ENCODE data around the gene NUP210L.

Gene NUP210L

GRCh38 chr1:154171223-154171583 lies 16.3 kb upstream of the NUP210L start:
- H3K27ac ChIP-seq (ENCODE audit: low read depth, low read length), result no peak overlapping the region
- H3K9ac ChIP-seq (ENCODE audit: low read depth in 1 of 2, low read length in 2 of 2), result no peak overlapping the region
- peaks cover 7 to 8% of the 10 kb centered on the region in 2 donors for H3K4me1 ChIP-seq (ENCODE audit: control insufficient read depth in 1 of 2, insufficient read depth in 2 of 2, low read length in 2 of 2)
- H3K4me3 ChIP-seq (ENCODE audit: low read depth in 1 of 2, low read length in 2 of 2), result no peak overlapping the region
- peaks cover 68 to 93% of the 10 kb centered on the region in 2 donors for H3K36me3 ChIP-seq (ENCODE audit: control insufficient read depth in 1 of 2, insufficient read depth in 2 of 2, low read length in 2 of 2)
- H3K27me3 ChIP-seq (ENCODE audit: control insufficient read depth in 1 of 2, insufficient read depth in 2 of 2, low read length in 2 of 2), result no peaks in the 10 kb centered on the region
- no peaks in the 10 kb centered on the region for H3K9me3 ChIP-seq (ENCODE audit: control insufficient read depth in 1 of 2, low read length in 2 of 2)

- peaks cover 66 to 94% of the 10 kb centered on the region in 2 donors for H3K36me3 ChIP-seq (ENCODE audit: control insufficient read depth in 1 of 2, insufficient read depth in 2 of 2, low read length in 2 of 2)
- peaks cover 2 to 3% of the 10 kb centered on the region in 2 donors for H3K4me1 ChIP-seq (ENCODE audit: control insufficient read depth in 1 of 2, insufficient read depth in 2 of 2, low read length in 2 of 2)
- no peaks in the 10 kb centered on the region for H3K27me3 ChIP-seq (ENCODE audit: control insufficient read depth in 1 of 2, insufficient read depth in 2 of 2, low read length in 2 of 2)
- H3K27ac ChIP-seq (ENCODE audit: low read depth, low read length), result no peak overlapping the region
- H3K9ac ChIP-seq (ENCODE audit: low read depth in 1 of 2, low read length in 2 of 2), result no peak overlapping the region
- H3K4me3 ChIP-seq (ENCODE audit: low read depth in 1 of 2, low read length in 2 of 2), result no peak overlapping the region
- no peaks in the 10 kb centered on the region for H3K9me3 ChIP-seq (ENCODE audit: control insufficient read depth in 1 of 2, low read length in 2 of 2)
Measured at GRCh38 chr1:154170547-154171222, 15.8 kb upstream of the NUP210L start.

- Histone ChIP-seq H3K36me3 (ENCODE audit: control insufficient read depth in 1 of 2, insufficient read depth in 2 of 2, low read length in 2 of 2) (peaks cover 76 to 99% of the 10 kb centered on the region in 2 donors), H3K27me3 (ENCODE audit: control insufficient read depth in 1 of 2, insufficient read depth in 2 of 2, low read length in 2 of 2) (no peaks in the 10 kb centered on the region), H3K27ac (ENCODE audit: low read depth, low read length) (no peak overlapping the region), H3K9ac (ENCODE audit: low read depth in 1 of 2, low read length in 2 of 2) (no peak overlapping the region), H3K9me3 (ENCODE audit: control insufficient read depth in 1 of 2, low read length in 2 of 2) (no peaks in the 10 kb centered on the region), H3K4me1 (ENCODE audit: control insufficient read depth in 1 of 2, insufficient read depth in 2 of 2, low read length in 2 of 2) (no peaks in the 10 kb centered on the region), H3K4me3 (ENCODE audit: low read depth in 1 of 2, low read length in 2 of 2) (no peak overlapping the region)
Measured at GRCh38 chr1:154167461-154167860, 12.6 kb upstream of the NUP210L start.

GRCh38 chr1:154166207-154166606 lies 11.3 kb upstream of the NUP210L start:
- Histone ChIP-seq H3K9me3 (ENCODE audit: control insufficient read depth in 1 of 2, low read length in 2 of 2) (no peaks in the 10 kb centered on the region), H3K9ac (ENCODE audit: low read depth in 1 of 2, low read length in 2 of 2) (no peak overlapping the region), H3K27me3 (ENCODE audit: control insufficient read depth in 1 of 2, insufficient read depth in 2 of 2, low read length in 2 of 2) (no peaks in the 10 kb centered on the region), H3K4me1 (ENCODE audit: control insufficient read depth in 1 of 2, insufficient read depth in 2 of 2, low read length in 2 of 2) (no peaks in the 10 kb centered on the region), H3K27ac (ENCODE audit: low read depth, low read length) (no peak overlapping the region), H3K4me3 (ENCODE audit: low read depth in 1 of 2, low read length in 2 of 2) (no peak overlapping the region), H3K36me3 (ENCODE audit: control insufficient read depth in 1 of 2, insufficient read depth in 2 of 2, low read length in 2 of 2) (peaks cover 65 to 96% of the 10 kb centered on the region in 2 donors)

- Histone ChIP-seq H3K4me1 (ENCODE audit: control insufficient read depth in 1 of 2, insufficient read depth in 2 of 2, low read length in 2 of 2) (peaks cover 10 to 21% of the 10 kb centered on the region in 2 donors), H3K9ac (ENCODE audit: low read depth in 1 of 2, low read length in 2 of 2) (no peak overlapping the region), H3K4me3 (ENCODE audit: low read depth in 1 of 2, low read length in 2 of 2) (no peak overlapping the region), H3K27ac (ENCODE audit: low read depth, low read length) (no peak overlapping the region), H3K27me3 (ENCODE audit: control insufficient read depth in 1 of 2, insufficient read depth in 2 of 2, low read length in 2 of 2) (no peaks in the 10 kb centered on the region), H3K36me3 (ENCODE audit: control insufficient read depth in 1 of 2, insufficient read depth in 2 of 2, low read length in 2 of 2) (peaks cover 28 to 84% of the 10 kb centered on the region in 2 donors), H3K9me3 (ENCODE audit: control insufficient read depth in 1 of 2, low read length in 2 of 2) (no peaks in the 10 kb centered on the region)
Measured at GRCh38 chr1:154159554-154159953, 4.7 kb upstream of the NUP210L start.

- Histone ChIP-seq H3K36me3 (ENCODE audit: control insufficient read depth in 1 of 2, insufficient read depth in 2 of 2, low read length in 2 of 2) (peaks cover 20 to 75% of the 10 kb centered on the region in 2 donors), H3K4me3 (ENCODE audit: low read depth in 1 of 2, low read length in 2 of 2) (no peak overlapping the region), H3K27me3 (ENCODE audit: control insufficient read depth in 1 of 2, insufficient read depth in 2 of 2, low read length in 2 of 2) (no peaks in the 10 kb centered on the region), H3K9me3 (ENCODE audit: control insufficient read depth in 1 of 2, low read length in 2 of 2) (no peaks in the 10 kb centered on the region), H3K9ac (ENCODE audit: low read depth in 1 of 2, low read length in 2 of 2) (no peak overlapping the region), H3K27ac (ENCODE audit: low read depth, low read length) (no peak overlapping the region), H3K4me1 (ENCODE audit: control insufficient read depth in 1 of 2, insufficient read depth in 2 of 2, low read length in 2 of 2) (peaks cover 10 to 21% of the 10 kb centered on the region in 2 donors)
Measured at GRCh38 chr1:154158307-154159125, 3.6 kb upstream of the NUP210L start.

- no peak overlapping the region for H3K9ac ChIP-seq (ENCODE audit: low read depth in 1 of 2, low read length in 2 of 2)
- peaks cover 10 to 21% of the 10 kb centered on the region in 2 donors for H3K4me1 ChIP-seq (ENCODE audit: control insufficient read depth in 1 of 2, insufficient read depth in 2 of 2, low read length in 2 of 2)
- peaks cover 16 to 68% of the 10 kb centered on the region in 2 donors for H3K36me3 ChIP-seq (ENCODE audit: control insufficient read depth in 1 of 2, insufficient read depth in 2 of 2, low read length in 2 of 2)
- no peaks in the 10 kb centered on the region for H3K9me3 ChIP-seq (ENCODE audit: control insufficient read depth in 1 of 2, low read length in 2 of 2)
- H3K27me3 ChIP-seq (ENCODE audit: control insufficient read depth in 1 of 2, insufficient read depth in 2 of 2, low read length in 2 of 2), result no peaks in the 10 kb centered on the region
- no peak overlapping the region for H3K4me3 ChIP-seq (ENCODE audit: low read depth in 1 of 2, low read length in 2 of 2)
- peak overlapping the region; percentile 11 for H3K27ac ChIP-seq (ENCODE audit: low read depth, low read length)
Measured at GRCh38 chr1:154157520-154158306, 2.8 kb upstream of the NUP210L start.

- H3K4me3 ChIP-seq (ENCODE audit: low read depth in 1 of 2, low read length in 2 of 2), result no peak overlapping the region
- peak overlapping the region; percentile 64 for H3K27ac ChIP-seq (ENCODE audit: low read depth, low read length)
- no peaks in the 10 kb centered on the region for H3K9me3 ChIP-seq (ENCODE audit: control insufficient read depth in 1 of 2, low read length in 2 of 2)
- peaks cover 5 to 48% of the 10 kb centered on the region in 2 donors for H3K36me3 ChIP-seq (ENCODE audit: control insufficient read depth in 1 of 2, insufficient read depth in 2 of 2, low read length in 2 of 2)
- peaks cover 10 to 21% of the 10 kb centered on the region in 2 donors for H3K4me1 ChIP-seq (ENCODE audit: control insufficient read depth in 1 of 2, insufficient read depth in 2 of 2, low read length in 2 of 2)
- H3K9ac ChIP-seq (ENCODE audit: low read depth in 1 of 2, low read length in 2 of 2), result no peak overlapping the region
- H3K27me3 ChIP-seq (ENCODE audit: control insufficient read depth in 1 of 2, insufficient read depth in 2 of 2, low read length in 2 of 2), result no peaks in the 10 kb centered on the region
Measured at GRCh38 chr1:154155251-154155650, 378 bp upstream of the NUP210L start.

- Histone ChIP-seq H3K9ac (ENCODE audit: low read depth in 1 of 2, low read length in 2 of 2) (no peak overlapping the region), H3K36me3 (ENCODE audit: control insufficient read depth in 1 of 2, insufficient read depth in 2 of 2, low read length in 2 of 2) (peaks cover 3 to 36% of the 10 kb centered on the region in 2 donors), H3K27me3 (ENCODE audit: control insufficient read depth in 1 of 2, insufficient read depth in 2 of 2, low read length in 2 of 2) (no peaks in the 10 kb centered on the region), H3K4me1 (ENCODE audit: control insufficient read depth in 1 of 2, insufficient read depth in 2 of 2, low read length in 2 of 2) (peaks cover 10 to 17% of the 10 kb centered on the region in 2 donors), H3K4me3 (ENCODE audit: low read depth in 1 of 2, low read length in 2 of 2) (no peak overlapping the region), H3K27ac (ENCODE audit: low read depth, low read length) (no peak overlapping the region), H3K9me3 (ENCODE audit: control insufficient read depth in 1 of 2, low read length in 2 of 2) (no peaks in the 10 kb centered on the region)
Measured at GRCh38 chr1:154154053-154154452, 820 bp downstream of the NUP210L start.

- Histone ChIP-seq H3K9ac (ENCODE audit: low read depth in 1 of 2, low read length in 2 of 2) (no peak overlapping the region), H3K9me3 (ENCODE audit: control insufficient read depth in 1 of 2, low read length in 2 of 2) (no peaks in the 10 kb centered on the region), H3K4me3 (ENCODE audit: low read depth in 1 of 2, low read length in 2 of 2) (no peak overlapping the region), H3K27ac (ENCODE audit: low read depth, low read length) (no peak overlapping the region), H3K36me3 (ENCODE audit: control insufficient read depth in 1 of 2, insufficient read depth in 2 of 2, low read length in 2 of 2) (peaks cover 0 to 17% of the 10 kb centered on the region in 2 donors), H3K27me3 (ENCODE audit: control insufficient read depth in 1 of 2, insufficient read depth in 2 of 2, low read length in 2 of 2) (no peaks in the 10 kb centered on the region), H3K4me1 (ENCODE audit: control insufficient read depth in 1 of 2, insufficient read depth in 2 of 2, low read length in 2 of 2) (no peaks in the 10 kb centered on the region)
Measured at GRCh38 chr1:154151311-154151710, 3.6 kb downstream of the NUP210L start.

Measured in duodenal mucosa (tissue), 2 donors.